HG02840 (cell line): ENCODE results near the gene RNF217.
"Not testable (repeated sequence)": the region's sequence is repeated elsewhere in the genome, so short reads cannot be mapped to it uniquely, and the experiment has no call there.

Source experiments
- ATAC-seq: cut with Tn5 transposase; IDR thresholded peaks from one replicate; pipeline ENCODE4 v1.9.1; 2021; ENCODE audit warnings: mild to moderate bottlenecking, moderate library complexity, moderate number of reproducible peaks; ENCODE audit not compliant: unreplicated experiment, low FRiP score

The RNF217 gene

DNA sequence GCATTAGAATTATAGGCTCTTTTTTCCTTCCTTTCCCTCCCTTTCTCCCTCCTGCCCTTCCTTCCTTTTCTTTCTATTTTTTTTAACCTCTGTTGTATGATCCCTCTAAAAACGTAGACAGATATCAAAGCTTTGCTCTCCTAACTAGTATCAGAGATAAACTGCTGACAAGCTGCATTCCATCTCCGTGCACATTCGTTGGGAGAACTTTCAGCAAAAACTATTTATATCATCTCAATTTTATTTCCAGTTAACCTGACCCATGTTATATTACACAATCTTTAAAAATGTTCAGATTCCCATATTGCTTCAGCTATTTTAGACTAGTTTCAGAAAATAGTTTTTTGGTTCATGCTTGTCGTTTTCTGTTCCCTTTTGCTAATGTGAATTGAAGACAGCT is 47.3 kb downstream of the RNF217 start:
- ATAC-seq: no peak

DNA sequence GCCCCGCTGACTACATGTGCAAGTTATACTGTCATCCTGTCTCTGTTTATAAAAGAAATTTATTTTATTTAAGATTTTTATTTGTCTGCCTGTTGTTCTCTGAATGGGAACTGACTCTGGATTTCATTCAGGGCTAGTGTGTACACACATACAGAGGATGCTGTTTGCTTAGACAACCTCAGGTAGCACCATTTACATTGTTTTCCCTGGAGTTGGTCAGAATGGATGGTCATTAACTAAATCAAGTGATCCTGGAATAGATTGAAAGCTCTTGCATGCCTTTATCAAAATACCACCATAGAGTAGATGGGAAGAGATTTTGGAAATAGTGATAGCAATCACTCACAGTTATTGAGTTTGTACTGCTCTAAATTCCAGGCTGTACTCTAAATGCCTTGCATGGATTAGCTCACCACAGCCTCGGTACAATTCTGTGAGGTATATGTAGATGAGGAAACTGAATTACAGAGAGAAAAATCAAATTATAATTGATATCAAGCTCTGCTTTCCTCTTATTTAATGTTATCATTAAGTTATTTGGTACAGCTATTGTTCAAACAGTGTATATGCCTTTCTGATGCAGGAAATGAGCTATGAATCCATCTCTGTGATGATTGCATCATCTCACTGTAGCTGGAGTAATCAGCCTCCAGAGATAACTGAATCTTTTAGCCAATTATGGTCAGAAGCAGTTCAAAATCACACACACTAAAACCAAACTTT is 51.9 kb downstream of the RNF217 start:
- no peak for ATAC-seq

DNA sequence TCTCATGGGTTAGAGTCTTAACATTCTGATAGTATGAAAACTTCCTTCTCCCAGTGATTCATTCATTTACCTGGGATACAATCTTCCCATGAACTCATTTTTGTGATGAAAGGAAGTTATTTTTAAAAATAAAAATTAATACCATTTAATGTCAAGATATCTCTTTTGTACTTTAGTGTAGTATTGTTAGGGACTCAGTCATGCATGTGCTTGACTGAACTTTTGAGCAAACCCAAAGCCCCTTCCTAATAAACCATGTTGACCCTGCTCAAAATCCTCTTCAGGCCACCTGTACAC is 52.4 kb downstream of the RNF217 start:
- ATAC-seq: no peak

DNA sequence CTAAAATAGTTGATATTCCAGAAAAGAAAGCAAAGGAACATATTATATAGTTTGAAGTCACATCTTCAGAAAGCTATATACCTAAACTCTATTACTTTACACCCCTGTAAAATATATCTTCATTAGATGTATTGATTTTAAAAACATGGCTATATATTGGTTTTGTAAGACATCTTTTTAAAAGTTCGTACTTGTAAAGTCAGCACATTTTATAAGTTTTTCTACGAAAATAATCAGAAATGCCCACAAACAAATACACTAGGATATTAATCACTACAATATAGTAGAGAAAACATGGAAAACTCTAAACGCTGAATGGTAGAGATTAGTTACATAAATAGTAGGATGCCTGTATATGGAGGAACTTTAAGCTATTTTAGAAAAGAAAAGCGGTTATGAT is 52.9 kb downstream of the RNF217 start:
- ATAC-seq: no peak

DNA sequence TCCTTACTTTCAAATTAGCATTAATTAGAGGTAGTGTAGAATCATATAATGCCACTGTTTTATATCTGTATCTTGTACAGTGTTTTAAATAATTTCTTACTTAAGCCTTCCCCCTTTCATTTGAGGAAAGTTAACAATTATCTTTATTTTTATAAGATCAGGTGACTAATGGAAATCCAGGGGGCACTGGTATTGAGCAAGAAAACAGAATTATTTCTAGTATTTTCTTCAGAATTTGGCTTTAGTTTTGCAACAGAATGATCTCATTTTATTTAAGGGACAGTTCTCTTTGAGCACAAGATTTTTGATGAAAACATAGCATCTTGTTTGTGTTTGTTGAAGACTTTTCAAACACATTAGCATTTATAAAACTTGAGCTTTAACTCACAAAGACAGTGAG is 55.9 kb downstream of the RNF217 start:
- ATAC-seq: no peak

DNA sequence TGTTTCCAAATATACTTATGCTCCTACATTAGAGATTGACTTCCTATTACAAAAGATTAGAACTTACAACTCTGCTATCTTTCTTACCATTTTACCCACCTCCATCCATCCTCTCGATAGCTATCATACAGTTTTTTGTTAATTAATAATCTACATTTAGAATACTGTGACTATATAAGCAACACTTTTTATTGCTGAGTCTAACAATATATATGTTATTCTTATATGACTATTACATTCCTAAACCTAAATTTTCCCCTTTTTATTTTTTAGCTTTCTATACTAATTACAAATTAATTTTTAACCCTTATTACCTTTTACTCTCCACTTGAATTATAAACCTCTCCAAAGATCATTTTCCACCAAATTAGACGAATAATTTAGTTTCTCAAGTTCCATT is 57.0 kb downstream of the RNF217 start:
- no peak for ATAC-seq

DNA sequence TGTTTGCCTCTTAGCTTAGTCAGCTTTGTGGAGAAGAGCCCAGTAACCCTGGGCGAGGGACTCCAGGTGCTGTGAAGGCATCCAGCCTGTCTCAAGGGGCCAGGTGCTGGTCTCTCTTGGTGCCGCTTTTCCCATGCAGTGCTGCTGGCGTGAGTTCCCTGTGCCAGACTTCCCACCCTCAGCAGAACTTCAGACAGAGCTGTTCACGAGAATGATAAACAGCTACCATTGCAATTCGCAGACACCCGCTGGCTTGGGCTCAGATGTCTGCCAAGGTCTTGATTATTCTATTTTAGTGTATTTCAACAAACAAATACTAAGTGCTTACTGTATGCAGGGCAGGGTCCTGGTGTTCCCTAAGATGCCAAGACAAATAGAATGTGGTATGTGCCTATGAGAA is 57.7 kb downstream of the RNF217 start:
- no peak for ATAC-seq

DNA sequence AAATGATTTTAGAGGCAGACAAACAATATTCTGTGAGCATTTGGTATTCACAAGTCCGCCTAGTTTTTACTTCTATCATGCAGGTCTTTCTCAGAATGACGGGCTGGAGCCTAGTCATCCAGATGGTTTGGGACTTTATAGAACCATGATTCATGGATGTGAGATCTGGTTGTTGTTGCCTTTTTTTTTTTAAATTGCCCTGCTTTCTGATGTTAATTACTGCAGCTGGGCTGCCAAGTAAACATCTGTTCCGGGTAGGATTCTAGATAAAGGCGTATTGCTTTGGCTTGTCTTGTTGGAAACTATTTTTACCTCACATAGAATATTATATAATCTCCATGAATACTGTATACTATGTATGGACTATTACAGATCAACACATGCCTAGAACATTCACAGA is 58.1 kb downstream of the RNF217 start:
- no peak for ATAC-seq

DNA sequence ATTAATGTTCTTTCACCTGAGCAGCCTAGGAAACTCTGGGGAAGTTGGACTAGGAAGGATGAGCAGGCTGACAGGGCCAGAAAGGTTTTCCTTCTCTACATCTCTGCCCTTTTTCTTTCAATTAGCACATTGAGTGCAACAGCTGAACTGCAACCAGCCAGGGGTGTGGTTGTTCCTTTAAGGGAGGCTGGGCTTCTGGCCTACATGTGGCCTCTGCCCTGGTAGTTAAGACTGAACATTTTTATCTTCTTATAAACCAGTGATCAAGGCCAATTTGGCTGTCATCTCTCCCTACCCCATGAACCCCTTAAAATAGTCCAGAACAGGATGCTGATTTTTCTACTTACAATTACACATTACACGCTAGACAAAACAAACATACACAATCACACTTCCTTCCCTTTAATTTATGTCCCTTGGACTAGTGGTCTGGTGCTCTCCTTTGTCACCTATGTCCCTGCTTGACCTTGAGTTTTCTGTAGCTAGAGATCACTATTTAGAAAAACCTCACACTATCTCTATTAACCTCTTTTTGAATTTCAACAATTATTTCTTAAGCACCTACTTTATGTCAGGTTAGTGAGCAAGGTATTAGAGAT is 60.3 kb downstream of the RNF217 start:
- ATAC-seq: no peak

DNA sequence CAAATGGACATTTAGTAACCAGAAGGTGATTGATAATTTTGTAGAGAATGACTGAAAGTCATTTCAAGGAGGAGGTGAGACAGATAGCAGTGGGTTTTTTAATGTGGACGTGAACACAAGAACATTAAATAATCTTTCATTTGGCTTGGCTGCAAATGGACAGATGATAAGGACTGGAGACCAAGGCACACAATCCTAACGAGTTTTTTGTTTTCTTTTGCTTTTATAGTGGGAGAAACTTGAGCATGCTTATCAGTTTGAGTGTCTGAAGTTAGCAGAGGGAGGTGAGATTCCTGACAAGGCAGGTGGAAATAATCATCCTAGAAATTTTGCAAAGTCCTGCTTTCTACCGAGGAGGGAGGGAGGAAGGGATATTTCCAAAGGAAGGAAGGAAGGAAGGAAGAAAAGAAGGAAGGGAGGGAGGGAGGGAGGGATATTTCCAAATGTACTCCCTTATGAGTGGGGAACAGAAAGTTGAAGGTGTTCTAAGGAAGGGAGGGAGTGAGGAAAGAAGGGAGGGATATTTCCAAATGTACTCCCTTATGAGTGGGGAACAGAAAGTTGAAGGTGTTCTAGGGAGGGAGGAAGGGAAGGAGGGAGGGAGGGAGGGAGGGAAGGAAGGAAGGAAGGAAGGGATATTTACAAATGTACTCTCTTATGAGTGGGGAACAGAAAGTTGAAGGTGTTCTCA is 63.1 kb downstream of the RNF217 start:
- no peak for ATAC-seq

DNA sequence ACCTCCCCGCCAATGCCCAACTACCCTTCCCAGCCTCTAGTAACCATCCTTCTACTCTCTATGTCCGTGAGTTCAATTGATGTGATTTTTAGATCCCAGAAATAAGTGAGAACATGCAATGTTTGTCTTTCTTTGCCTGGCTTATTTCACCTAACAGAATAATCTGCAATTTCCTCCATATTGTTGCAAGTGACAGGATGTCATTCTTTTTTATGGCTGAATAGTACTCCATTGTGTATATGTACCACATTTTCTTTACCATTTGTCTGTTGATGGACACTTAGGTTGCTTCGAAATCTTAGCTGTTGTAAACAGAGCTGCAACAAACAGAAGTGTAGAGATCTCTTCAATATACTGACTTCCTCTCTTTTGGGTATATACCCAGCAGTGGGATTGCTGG is 65.0 kb downstream of the RNF217 start:
- ATAC-seq: no peak

DNA sequence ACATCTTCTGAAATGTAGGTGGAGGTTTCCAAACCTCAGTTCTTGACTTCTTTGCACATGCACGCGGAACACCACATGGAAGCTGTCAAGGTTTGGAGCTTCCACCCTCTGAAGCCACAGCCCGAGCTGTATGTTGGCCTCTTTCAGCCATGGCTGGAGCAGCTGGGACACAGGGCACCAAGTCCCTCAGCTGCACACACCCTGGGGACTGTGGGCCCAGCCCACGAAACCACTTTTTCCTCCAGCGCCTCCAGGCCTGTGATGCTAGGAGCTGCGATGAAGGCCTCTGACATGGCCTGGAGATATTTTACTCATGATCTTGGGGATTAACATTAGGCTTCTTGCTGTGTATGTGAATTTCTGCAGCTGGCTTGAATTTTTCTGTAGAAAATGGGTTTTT is 68.7 kb downstream of the RNF217 start:
- ATAC-seq: no peak

DNA sequence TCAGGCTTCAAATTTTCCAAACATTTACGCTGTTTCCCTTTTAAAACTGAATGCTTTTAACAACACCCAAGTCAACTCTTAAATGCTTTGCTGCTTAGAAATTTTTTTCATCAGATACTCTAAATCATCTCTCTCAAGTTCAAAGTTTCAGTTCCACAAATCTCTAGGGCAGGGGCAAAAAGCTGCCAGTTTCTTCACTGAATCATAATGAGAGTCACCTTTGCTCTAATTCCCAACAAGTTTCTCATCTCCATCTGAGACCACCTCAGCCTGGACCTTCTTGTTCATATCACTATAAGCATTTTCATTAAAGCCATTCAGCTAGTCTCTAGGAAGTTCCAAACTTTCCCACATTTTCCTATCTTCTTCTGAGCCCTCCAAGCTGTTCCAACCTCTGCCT is 69.1 kb downstream of the RNF217 start:
- ATAC-seq: no peak

DNA sequence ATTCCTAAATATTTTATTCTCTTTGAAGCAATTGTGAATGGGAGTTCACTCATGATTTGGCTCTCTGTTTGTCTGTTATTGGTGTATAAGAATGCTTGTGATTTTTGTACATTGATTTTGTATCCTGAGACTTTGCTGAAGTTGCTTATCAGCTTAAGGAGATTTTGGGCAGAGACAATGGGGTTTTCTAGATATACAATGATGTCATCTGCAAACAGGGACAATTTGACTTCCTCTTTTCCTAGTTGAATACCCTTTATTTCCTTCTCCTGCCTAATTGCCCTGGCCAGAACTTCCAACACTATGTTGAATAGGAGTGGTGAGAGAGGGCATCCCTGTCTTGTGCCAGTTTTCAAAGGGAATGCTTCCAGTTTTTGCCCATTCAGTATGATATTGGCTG is 72.7 kb downstream of the RNF217 start:
- not testable (repeated sequence) for ATAC-seq

DNA sequence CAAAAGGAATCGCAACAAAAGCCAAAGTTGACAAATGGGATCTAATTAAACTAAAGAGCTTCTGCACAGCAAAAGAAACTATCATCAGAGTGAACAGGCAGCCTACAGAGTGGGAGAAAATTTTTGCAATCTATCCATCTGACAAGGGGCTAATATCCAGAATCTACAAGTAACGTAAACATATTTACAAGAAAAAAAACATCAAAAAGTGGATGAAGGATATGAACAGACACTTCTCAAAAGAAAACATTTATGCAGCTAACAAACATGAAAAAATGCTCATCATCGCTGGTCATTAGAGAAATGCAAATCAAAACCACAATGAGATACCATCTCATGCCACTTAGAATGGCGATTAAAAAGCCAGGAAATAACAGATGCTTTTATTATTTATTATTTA is 74.2 kb downstream of the RNF217 start:
- ATAC-seq: not testable (repeated sequence)

DNA sequence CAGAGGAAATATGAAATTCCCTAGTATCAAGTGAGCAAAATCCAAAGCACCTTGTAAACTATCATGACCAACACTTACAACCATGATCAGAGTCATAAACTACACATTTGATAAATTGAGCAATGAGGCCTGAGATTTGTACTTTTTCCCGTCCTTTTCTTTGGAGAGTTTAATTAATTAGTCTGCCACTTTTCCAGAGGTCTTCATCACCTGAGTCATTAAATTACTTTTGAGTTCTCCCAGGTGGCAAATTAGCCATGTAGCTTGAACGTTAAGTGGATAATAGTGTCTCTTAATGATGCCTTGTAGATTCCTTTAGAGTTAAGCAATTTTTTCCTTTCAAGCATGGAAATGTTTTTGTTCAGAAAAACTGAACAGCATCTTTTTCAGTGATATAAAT is 75.6 kb downstream of the RNF217 start:
- ATAC-seq: no peak

DNA sequence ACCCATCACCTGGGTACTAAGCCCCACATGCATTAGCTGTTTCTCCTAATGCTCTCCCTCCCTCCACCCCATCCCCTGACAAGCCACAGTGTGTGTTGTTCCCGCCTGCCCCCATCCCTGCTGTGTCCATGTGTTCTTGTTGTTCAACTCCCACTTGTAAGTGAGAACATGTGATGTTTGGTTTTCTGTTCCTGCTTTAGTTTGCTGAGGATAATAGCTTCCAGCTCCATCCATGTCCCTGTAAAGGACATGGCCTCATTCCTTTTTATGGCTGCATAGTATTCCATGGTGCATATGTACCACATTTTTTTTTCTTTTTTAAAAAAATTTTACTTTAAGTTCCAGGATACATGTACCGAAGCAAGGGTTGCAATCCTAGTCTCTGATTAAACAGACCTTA is 76.7 kb downstream of the RNF217 start:
- no peak for ATAC-seq

DNA sequence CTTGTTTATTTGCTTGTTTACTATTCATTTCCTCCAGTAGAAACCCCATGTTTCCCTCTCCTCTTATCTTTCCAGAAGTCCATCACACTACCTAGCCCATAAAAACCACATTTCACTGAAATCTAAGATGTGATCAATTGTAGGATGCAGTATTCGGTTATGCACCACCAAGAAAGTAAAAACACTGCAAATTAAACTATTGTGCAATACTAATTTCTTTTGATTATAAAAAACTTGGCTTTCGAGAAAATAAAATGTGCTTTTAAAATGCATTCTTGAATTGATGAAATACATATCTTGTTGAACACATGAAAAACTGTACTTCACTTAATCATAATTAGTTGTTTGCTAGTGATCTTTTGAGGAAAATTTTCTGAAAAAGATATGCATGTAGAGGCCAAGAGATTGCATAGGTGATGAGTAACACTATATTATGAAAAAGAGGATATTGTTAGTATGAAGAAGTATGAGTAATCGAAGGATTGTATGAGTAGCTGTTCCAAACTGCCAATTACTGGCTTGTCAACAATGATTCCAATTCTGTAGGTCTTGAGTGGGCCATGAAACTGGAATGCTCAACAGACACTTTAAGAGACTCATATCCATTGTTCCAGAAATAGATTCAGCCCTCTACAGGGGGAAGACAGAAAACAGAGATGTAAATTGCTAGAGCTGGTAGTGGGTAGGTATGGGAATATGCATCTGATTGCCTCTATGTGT is 79.7 kb downstream of the RNF217 start:
- ATAC-seq: no peak

DNA sequence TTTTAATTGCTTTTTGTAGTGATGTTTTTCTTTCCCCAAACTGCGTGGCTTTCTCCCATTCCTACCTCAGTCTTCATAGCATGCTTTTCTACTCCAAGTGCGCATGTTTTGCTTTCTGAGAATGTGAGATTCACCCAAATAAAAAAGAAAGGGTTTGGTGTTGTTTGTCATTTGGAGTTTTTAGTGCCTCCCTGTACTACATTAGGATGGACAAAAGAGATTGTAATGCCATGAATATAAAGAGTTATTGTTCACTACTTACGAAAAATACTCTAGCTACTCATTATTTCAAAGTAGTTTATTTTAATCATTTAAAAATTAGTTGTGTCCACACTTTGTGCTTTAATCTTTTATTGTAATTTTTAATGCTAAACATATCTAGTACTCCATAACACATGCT is 81.8 kb downstream of the RNF217 start:
- ATAC-seq: no peak

DNA sequence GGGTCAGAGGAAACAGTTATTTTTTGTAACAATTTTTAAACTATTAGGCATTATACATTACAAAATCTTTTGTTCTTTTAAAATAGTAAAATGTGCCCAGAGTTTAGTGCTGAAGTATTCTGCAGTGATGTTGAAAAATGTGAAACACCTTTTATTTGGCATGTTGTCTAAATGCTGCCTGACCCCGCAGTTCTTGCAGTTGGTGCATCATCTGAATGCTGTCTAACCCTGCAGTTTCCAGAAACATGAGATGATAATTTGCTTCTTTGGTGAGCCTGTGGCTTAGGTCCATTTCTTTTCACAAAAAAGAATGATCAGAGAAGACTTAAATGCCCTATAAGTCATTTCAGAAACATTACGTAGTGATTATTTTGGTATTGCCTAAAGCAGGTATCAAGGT is 82.4 kb downstream of the RNF217 start:
- ATAC-seq: no peak

DNA sequence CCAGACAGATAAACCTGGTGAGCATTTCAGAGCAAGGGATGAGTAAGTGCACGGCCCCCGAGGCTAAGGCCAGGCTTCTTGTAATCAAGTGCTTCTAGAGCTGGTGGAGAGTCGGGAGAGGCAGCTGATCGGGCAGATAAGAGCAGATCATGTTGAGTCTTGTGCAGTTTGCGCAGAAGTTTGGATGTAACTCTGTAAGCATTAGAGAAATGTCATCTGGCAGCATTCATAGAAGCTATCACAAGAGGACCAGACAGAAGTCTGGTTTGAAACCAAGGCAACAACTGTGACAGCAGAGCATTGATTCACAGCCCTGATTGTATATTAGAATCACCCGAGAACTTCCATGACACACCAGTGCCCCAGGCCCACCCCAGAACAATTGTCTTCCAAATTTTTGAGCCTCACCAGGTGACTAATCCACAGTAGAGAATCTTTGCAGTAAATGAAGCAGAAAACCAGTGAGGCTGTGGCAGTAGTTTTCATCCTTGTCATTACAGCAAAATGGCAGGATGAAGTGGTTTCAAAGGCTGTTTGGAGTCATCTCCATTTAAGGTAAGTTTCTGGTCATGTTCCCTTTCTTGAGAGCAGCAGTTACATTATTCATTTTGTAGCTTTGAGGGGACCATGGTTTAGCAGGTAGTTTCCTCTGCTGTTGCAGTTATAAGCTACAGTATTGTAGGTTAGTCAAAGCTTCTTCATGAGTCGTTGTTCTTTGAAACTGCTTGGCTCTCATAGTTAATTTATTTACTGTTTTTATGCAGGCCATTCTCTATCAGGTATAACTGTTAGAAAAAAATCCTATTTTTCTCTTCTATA is 84.1 kb downstream of the RNF217 start:
- no peak for ATAC-seq
